HCT116 (cell line): ENCODE measurements around the gene TSC2.

Experiments used
- CEBPB ChIP-seq: IDR thresholded peaks from 2 replicates; pipeline ENCODE4 v1.6.1; 2012; ENCODE audit warnings: low read depth
- EZH2 ChIP-seq: fragments of 200-600 bp; sonication (generic); IDR thresholded peaks from 2 replicates; pipeline ENCODE4 v1.6.1; 2017; ENCODE audit warnings: antibody characterized with exemption, mixed run types
- JUND ChIP-seq: IDR thresholded peaks from 2 replicates; pipeline ENCODE4 v1.6.1; 2012
- POLR2A ChIP-seq: IDR thresholded peaks from 2 replicates; pipeline ENCODE4 v1.7.0; 2011; ENCODE audit warnings: borderline replicate concordance; ENCODE audit not compliant: insufficient read depth, insufficient read length; ENCODE audit errors: extremely low read depth
- RAD21 ChIP-seq: IDR thresholded peaks from 2 replicates; pipeline ENCODE4 v1.6.1; 2012; ENCODE audit warnings: low read depth, mild to moderate bottlenecking
- SP1 ChIP-seq: IDR thresholded peaks from 2 replicates; pipeline ENCODE4 v1.6.1; 2012; ENCODE audit warnings: low read depth
- TCF7L2 ChIP-seq: IDR thresholded peaks from 2 replicates; pipeline ENCODE4 v1.7.0; 2011; ENCODE audit warnings: borderline replicate concordance, inconsistent platforms; ENCODE audit not compliant: insufficient read depth, insufficient read length; ENCODE audit errors: extremely low read depth
- TF ChIP-seq, protein P1 (sequence below), 3 experiments: fragments of 200-600 bp in 1 of 3; sonication (generic) in 1 of 3; IDR thresholded peaks in 2 of 3; conservative IDR thresholded peaks in 1 of 3; 2 replicates each; pipeline ENCODE4 v1.5.1; 2012 to 2017; ENCODE audit warnings: low read depth in 2 of 3, low read length in 2 of 3, antibody characterized with exemption in 1 of 3, borderline replicate concordance in 1 of 3, control low read depth in 1 of 3, mild to moderate bottlenecking in 1 of 3, mixed read lengths in 1 of 3, mixed run types in 1 of 3, moderate library complexity in 1 of 3; ENCODE audit not compliant: insufficient read depth in 1 of 3

DNA sequence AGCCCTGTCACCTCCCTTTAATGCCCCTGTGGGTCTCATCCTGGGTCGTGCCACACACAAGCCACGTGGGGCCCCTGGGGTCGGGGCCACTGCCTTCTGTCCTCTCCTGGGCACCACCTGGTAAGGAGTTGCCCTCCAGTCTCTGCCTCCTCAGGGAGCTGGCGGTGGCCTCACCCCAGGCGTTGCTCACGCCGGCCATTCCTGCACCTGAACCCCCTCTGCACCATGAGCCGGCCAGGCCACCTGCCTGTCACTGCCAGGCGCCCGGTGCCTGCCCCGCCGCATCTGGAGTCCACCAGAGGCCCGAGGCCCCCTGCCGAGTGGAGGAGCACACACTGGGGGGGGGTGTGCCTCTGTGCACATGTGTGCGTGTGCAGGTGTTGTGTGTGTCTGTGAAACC, 10.7 kb upstream of the TSC2 start:
- TF ChIP-seq, protein P1, sequence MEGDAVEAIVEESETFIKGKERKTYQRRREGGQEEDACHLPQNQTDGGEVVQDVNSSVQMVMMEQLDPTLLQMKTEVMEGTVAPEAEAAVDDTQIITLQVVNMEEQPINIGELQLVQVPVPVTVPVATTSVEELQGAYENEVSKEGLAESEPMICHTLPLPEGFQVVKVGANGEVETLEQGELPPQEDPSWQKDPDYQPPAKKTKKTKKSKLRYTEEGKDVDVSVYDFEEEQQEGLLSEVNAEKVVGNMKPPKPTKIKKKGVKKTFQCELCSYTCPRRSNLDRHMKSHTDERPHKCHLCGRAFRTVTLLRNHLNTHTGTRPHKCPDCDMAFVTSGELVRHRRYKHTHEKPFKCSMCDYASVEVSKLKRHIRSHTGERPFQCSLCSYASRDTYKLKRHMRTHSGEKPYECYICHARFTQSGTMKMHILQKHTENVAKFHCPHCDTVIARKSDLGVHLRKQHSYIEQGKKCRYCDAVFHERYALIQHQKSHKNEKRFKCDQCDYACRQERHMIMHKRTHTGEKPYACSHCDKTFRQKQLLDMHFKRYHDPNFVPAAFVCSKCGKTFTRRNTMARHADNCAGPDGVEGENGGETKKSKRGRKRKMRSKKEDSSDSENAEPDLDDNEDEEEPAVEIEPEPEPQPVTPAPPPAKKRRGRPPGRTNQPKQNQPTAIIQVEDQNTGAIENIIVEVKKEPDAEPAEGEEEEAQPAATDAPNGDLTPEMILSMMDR (IDR thresholded peaks at IDR 0.05 in 2 of 3, conservative IDR thresholded peaks at IDR 0.05 in 1 of 3; ENCODE audit: borderline replicate concordance in 1 of 3, insufficient read depth in 1 of 3, low read depth in 2 of 3, low read length in 2 of 3): no peak
- TF ChIP-seq RAD21 (no peak), SP1 (no peak), TCF7L2 (no peak), EZH2 (no peak), POLR2A (no peak), CEBPB (no peak), JUND (no peak)
